GM19463 (cell line): Measurements from ENCODE around the gene STK39.

Experiments used
- ATAC-seq: cut with Tn5 transposase; IDR thresholded peaks from one replicate; pipeline ENCODE4 v1.9.1; 2021; ENCODE audit warnings: mild to moderate bottlenecking, moderate library complexity; ENCODE audit not compliant: unreplicated experiment

STK39 gene

GRCh38 chr2:167941604-167942003 lies 305.8 kb downstream of the STK39 start:
- ATAC-seq: no peak

GRCh38 chr2:167940734-167941507 lies 306.5 kb downstream of the STK39 start:
- ATAC-seq: no peak

GRCh38 chr2:167940346-167940725 lies 307.1 kb downstream of the STK39 start:
- ATAC-seq: no peak

GRCh38 chr2:167939514-167940345 lies 307.7 kb downstream of the STK39 start:
- ATAC-seq: no peak

GRCh38 chr2:167937403-167937802 lies 310.0 kb downstream of the STK39 start:
- no peak for ATAC-seq

- ATAC-seq: no peak
These were observed 311.6 kb downstream of the STK39 start for GRCh38 chr2:167935803-167936110.

GRCh38 chr2:167933097-167933814 lies 314.1 kb downstream of the STK39 start:
- ATAC-seq: no peak

- no peak for ATAC-seq
These were observed 315.2 kb downstream of the STK39 start for GRCh38 chr2:167932123-167932693.

- no peak for ATAC-seq
These were observed 317.9 kb downstream of the STK39 start for GRCh38 chr2:167929484-167929883.

- ATAC-seq: no peak
These were observed 319.0 kb downstream of the STK39 start for GRCh38 chr2:167928434-167928833.

GRCh38 chr2:167925758-167926157 lies 321.6 kb downstream of the STK39 start:
- no peak for ATAC-seq

GRCh38 chr2:167924556-167924955 lies 322.8 kb downstream of the STK39 start:
- ATAC-seq: no peak

- ATAC-seq: no peak
These were observed 330.6 kb downstream of the STK39 start for GRCh38 chr2:167916756-167917155.

GRCh38 chr2:167914969-167915368 lies 332.4 kb downstream of the STK39 start:
- ATAC-seq: no peak

GRCh38 chr2:167908786-167909185 lies 338.6 kb downstream of the STK39 start:
- ATAC-seq: no peak

GRCh38 chr2:167905668-167906067 lies 341.7 kb downstream of the STK39 start:
- ATAC-seq: no peak
